ENCODE data around the gene NELL1.

Gene NELL1

GRCh38 chr11:21405422-21405821, 736.0 kb downstream of the NELL1 start:
- no peak for DNase-seq (ENCODE audit: low read depth in 2 of 3, low spot score in 2 of 3)

DNA sequence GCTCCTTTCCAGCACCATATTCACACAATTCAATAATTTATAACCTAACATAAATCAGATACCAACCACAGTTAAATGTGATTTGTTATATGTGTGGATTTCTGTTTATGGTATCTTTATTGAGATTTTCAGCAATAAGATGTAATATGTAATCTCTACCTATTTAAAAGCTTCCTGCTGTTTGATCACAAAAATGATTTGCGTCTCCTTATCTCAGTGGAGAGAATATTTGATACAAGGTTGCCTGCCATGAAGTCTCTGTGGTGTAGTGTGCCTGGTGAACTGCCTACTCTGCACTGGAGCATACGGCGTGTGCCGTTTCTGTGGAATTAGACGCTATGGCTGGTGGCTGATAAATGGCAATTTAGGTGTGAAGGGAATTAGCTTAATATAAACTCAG, 741.1 kb downstream of the NELL1 start:
- no peak for DNase-seq (ENCODE audit: low read depth in 2 of 3, low spot score in 2 of 3)

DNA sequence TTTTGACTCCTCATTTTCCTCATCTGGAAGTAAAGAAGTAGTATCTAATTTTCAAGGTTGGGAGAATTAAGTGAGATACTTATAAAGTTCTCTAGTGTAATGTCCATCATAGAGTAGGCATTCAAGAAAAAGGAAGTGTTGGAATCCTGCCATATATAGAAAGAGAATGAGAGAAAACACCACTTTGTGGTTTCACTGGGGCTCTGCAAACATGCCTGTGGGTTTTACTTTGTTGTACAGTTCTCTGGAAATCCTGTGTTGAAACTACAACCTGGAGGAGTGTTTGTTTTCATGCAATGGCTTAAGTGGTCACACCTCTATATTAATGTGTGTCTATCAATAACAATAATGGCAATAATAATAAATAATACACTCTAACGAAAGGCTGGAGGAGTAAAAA, 741.7 kb downstream of the NELL1 start:
- DNase-seq (ENCODE audit: low read depth in 2 of 3, low spot score in 2 of 3), result no peak

DNA sequence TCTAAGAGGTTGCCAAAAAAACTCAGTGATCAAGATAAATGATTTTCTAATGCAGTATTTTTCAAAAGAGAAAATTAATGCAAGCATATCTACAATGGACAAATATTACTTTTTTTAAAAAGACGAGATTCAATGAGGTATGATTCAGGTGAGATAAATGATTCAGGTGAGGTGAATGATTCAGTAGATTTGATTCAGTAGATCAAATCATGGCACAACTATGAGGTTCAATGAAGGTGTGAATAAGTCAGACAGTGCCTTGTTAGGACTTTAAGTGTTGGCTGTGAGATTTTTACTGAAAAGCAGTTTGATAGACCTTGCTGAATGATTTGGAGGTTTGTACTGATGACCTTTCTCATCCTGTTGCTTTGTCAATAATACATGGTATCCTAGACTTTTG, 742.2 kb downstream of the NELL1 start:
- no peak for DNase-seq (ENCODE audit: low read depth in 2 of 3, low spot score in 2 of 3)

DNA sequence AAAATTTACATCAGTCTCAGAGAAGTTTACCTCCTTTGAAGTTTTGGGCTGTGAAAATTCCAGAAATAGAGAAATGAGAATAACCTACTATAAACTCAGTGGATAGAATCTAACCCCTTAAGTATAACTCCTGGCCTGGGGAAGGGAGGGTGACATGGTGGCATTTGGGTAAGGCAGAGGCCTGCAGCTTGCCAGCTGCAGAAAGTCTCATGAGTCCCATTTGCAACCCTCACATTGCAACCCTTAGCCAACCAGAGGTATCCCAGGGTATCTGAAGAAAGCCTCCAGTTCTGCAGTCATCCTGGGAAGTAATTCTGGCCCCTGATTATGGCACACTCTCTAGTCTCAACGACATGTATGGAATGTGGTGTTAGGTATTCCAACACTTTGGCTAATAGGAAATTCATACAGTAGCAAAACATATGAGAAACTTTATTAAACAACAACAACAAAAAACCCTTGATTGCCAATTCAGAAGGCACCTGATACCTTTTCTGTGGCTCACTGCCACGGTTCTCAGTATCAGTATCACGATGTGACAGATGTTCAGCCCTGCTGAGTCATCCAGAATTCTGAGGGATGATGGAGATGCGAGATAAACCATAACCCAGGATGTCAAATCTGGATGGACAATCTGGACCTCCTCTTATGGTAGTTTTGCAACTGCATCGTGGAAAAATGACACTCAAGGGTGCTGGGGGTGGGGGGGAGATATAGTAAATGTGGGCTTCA, 743.4 kb downstream of the NELL1 start:
- DNase-seq (ENCODE audit: low read depth in 2 of 3, low spot score in 2 of 3), result no peak

- no peak for DNase-seq (ENCODE audit: low read depth in 2 of 3, low spot score in 2 of 3)
These were observed 745.6 kb downstream of the NELL1 start for GRCh38 chr11:21414953-21415352.

DNA sequence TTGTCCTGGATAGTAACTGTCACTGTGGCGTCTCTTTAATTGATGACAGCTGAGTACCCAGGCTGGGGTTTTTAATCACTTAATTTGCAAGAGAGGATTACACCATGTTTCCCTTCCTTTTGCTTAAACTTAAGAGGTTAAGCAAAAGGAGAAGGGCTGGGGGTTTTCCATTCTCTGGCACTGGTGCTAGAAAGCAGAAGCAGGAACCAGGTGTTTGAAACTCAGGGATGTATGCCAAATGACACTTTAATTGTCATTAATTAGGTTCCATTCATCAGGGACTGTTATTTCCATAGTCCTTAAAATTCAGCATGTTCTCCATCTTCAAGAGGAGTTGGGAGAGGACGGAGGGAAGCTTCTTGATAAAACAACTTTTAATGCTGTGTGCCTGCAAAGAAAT, 746.2 kb downstream of the NELL1 start:
- no peak for DNase-seq (ENCODE audit: low read depth in 2 of 3, low spot score in 2 of 3)

- DNase-seq (ENCODE audit: low read depth in 2 of 3, low spot score in 2 of 3), result no peak
These were observed 752.4 kb downstream of the NELL1 start for GRCh38 chr11:21421711-21422329.

- no peak for DNase-seq (ENCODE audit: low read depth in 2 of 3, low spot score in 2 of 3)
These were observed 757.5 kb downstream of the NELL1 start for GRCh38 chr11:21426931-21427330.

- no peak for DNase-seq (ENCODE audit: low read depth in 2 of 3, low spot score in 2 of 3)
These were observed 758.3 kb downstream of the NELL1 start for GRCh38 chr11:21427726-21428125.

DNA sequence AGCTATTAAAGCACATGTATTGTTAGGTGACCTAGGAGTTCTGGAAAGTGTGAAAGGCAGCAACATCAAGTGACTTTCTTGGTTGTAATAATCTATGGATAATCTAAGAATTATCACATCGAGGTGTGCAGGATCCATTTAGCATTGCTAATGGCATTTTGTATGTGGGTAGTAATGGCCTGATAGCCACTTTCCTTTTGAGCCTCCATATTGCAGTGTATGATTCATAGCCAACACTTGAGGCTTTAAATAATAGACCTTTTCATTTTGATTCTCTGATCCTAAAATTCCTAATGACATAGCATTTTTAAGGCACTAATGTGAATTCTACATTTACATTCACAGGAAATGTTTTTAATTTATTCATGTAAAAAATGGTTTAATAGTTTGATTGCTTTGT, 759.4 kb downstream of the NELL1 start:
- DNase-seq (ENCODE audit: low read depth in 2 of 3, low spot score in 2 of 3), result no peak

DNA sequence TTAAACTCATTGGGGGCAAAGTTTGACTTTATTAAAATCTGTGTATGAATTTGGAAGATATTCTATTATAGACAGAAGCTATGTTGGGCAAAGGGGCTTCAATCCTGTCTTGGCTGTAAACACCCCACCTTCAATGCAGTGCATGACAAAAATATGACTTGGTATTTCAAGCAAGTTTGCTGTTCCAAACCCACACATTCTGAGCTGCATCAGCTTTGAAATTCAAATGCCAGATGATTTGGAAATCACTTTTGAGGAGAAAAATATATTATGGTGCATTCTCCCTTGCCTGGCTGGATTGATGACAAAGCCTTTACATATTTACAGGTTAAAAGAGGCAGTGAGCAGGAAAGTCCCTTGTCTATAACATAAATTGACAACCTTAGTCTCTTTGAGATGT, 760.0 kb downstream of the NELL1 start:
- DNase-seq (ENCODE audit: low read depth in 2 of 3, low spot score in 2 of 3), result no peak

- DNase-seq (ENCODE audit: low read depth in 2 of 3, low spot score in 2 of 3), result no peak
These were observed 761.2 kb downstream of the NELL1 start for GRCh38 chr11:21430537-21430936.

GRCh38 chr11:21446939-21447590, 777.7 kb downstream of the NELL1 start:
- no peak for DNase-seq (ENCODE audit: low read depth in 2 of 3, low spot score in 2 of 3)

- DNase-seq (ENCODE audit: low read depth in 2 of 3, low spot score in 2 of 3), result no peak
These were observed 778.5 kb downstream of the NELL1 start for GRCh38 chr11:21447871-21448270.

DNA sequence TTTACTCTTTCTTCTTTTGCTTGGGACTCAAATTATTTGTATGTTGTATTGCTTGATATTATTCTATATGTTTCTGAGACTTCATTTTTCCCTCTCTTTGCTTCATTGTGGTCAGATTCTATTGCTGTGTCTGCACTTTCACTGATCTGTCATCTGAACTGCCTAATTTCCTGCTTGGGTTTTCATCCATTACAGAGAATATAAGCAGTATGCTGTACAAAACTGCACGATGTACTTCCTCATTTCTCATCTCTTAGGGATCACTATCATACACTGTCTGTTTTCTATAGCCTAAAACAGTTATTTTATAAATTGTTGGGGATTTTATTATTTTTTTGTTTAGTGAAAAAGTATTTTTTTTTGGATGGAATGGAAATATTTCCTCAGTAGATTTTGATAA, 786.8 kb downstream of the NELL1 start:
- DNase-seq (ENCODE audit: low read depth in 2 of 3, low spot score in 2 of 3), result no peak

- no peak for DNase-seq (ENCODE audit: low read depth in 2 of 3, low spot score in 2 of 3)
These were observed 790.7 kb downstream of the NELL1 start for GRCh38 chr11:21460082-21460481.

- no peak for DNase-seq (ENCODE audit: low read depth in 2 of 3, low spot score in 2 of 3)
These were observed 792.3 kb downstream of the NELL1 start for GRCh38 chr11:21461701-21462100.

DNA sequence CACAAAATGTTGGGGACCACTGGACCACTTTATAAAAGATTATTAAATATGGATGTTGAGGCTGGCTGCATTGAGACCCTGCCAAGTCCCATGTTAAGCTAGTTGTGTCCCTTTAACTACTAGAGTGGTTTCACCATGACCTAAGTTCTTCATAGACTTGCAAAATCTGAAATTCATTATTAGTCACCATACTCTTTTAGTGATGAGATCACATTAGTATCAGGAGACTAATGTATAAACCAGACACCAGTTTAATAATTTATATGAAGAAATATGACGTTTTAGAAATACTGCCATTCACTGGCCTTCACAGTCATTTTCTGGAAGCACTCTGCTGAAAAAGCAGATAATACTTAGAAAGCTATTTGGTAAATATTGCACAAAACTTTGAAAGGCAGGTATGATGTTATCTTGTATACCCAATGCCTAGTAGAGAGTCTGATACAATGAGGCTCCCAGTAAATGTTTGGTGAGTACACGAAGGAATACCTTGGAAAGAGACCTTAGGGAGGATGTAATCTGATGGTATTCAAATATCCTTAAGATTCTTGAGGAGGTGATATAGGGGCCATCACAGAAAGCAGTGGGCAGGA, 795.3 kb downstream of the NELL1 start:
- no peak for DNase-seq (ENCODE audit: low read depth in 2 of 3, low spot score in 2 of 3)

DNA sequence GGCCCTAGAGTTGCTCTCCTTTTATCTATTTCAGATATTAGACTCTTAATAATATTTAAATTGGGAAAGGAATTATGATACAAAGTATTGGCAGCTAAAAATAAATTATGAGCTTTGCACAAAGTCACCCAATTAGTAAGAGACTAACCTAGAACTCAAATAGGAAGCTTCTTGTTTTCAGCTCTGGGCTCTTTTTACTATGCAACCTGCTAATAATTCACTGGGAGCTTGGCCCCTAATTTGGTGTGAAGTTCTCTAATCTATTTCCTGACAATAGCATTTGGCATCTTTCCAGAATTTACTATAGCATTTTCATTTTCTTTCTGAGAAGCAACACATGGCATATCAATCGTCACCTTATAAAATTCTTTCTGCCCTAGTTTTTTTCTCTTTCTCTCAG, 795.8 kb downstream of the NELL1 start:
- DNase-seq (ENCODE audit: low read depth in 2 of 3, low spot score in 2 of 3), result no peak

GRCh38 chr11:21465920-21466319, 796.5 kb downstream of the NELL1 start:
- no peak for DNase-seq (ENCODE audit: low read depth in 2 of 3, low spot score in 2 of 3)

DNA sequence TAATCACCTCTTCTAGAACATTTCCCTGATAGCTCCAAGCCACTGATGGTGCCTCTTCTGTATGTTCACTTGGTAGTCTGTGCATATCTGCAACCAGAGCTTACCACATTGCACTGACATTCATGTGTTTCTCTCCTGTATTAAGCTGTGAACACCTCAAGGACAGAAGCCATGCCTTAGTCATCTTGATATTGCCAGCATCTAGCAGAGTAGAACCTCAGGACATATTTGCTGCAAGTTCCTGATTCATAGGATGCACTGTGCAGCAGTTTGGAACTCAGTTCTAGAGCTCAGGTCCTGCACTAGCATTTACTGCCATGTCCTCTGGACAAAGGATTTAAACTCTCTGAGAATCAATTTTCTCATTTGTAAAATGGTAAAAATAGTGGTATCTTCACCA, 801.1 kb downstream of the NELL1 start:
- DNase-seq (ENCODE audit: low read depth in 2 of 3, low spot score in 2 of 3), result no peak

All from activated CD8-positive, alpha-beta memory T cell treated with anti-CD3 and anti-CD28 coated beads for 48 hours (primary cell).